Stomach (tissue), 9 donors: Measurements from ENCODE around the gene TARM1. TPM values are rescaled to one million over a fixed set of nuclear protein-coding genes. Genes with fewer than 3 reads are reported as not detected.

Source experiments
- DNase-seq, 2 donors: peaks; one replicate each; pipeline versions ENCODE4 v3.0.0 to v3.0.0-alpha.2; 2013 to 2019
- H3K27ac ChIP-seq, 5 donors: fragments of 200-600 bp in 4 of 5; sonication (generic) in 4 of 5; one replicate each; pipeline ENCODE4 v1.5.1; 2013 to 2019; ENCODE audit warnings: mild to moderate bottlenecking in 1 of 5, moderate library complexity in 1 of 5
- H3K27me3 ChIP-seq, 3 donors: fragments of 200-600 bp; sonication (generic); one replicate each; pipeline ENCODE4 v1.5.1; 2017 to 2019; ENCODE audit warnings: mixed run types in 1 of 3
- H3K36me3 ChIP-seq, 4 donors: fragments of 200-600 bp; sonication (generic); 1 replicate in 3 of 4; 2 replicates in 1 of 4; pipeline ENCODE4 v1.5.1; 2016 to 2019
- H3K4me1 ChIP-seq, 4 donors: fragments of 200-600 bp; sonication (generic); one replicate each; pipeline ENCODE4 v1.5.1; 2016 to 2019
- H3K4me3 ChIP-seq, 4 donors: fragments of 200-600 bp; sonication (generic) in 3 of 4; one replicate each; pipeline ENCODE4 v1.5.1; 2016 to 2019; ENCODE audit warnings: mild to moderate bottlenecking in 1 of 4
- H3K9me3 ChIP-seq, 4 donors: fragments of 200-600 bp; sonication (generic); one replicate each; pipeline ENCODE4 v1.5.1; 2016 to 2019
- EP300 ChIP-seq: sonication (generic); formaldehyde crosslinking; IDR thresholded peaks from one replicate; pipeline ENCODE4 v1.6.1; 2017; ENCODE audit warnings: antibody characterized with exemption
- POLR2A ChIP-seq, 4 donors: fragments of 450-650 bp; IDR thresholded peaks; one replicate each; pipeline ENCODE4 v1.6.1; 2016; ENCODE audit warnings: antibody characterized with exemption in 4 of 4, control low read depth in 2 of 4, mild to moderate bottlenecking in 1 of 4, moderate library complexity in 1 of 4
- POLR2AphosphoS5 ChIP-seq, 3 donors: sonication (generic); formaldehyde crosslinking; IDR thresholded peaks; one replicate each; pipeline ENCODE4 v1.6.1; 2016; ENCODE audit warnings: antibody characterized with exemption in 3 of 3
- WGBS, 5 donors: extraction: QIAGEN DNeasy Blood & Tissue Kit in 3 of 5; methylation state at CpG; one replicate each; pipeline versions ENCODE4 v1.1.5 to v1.1.7; 2013 to 2018; 5-methylcytosine and 5-hydroxymethylcytosine counted together
- intact Hi-C: fragments of 100-400 bp; cut with DNase I; formaldehyde crosslinking; loops from one replicate; pipeline ENCODE4 v1.15.1; 2023; ENCODE audit warnings: low total_unique reads
- polyA plus RNA-seq, 3 donors: library from polyadenylated mRNA; stranded (reverse); fragments of 200-250 nt; gene quantifications; one replicate each; pipeline ENCODE4 v1.2.3, GENCODE V29; 2013
- small RNA-seq, 4 donors: library from RNA; depleted of rRNA; stranded (forward); fragments of <200 nt; gene quantifications; one replicate each; pipeline ENCODE3, GENCODE V24; 2016
- total RNA-seq, 5 donors: library from RNA; depleted of rRNA; stranded (reverse); fragments of >200 nt; gene quantifications; one replicate each; pipeline versions ENCODE4 v1.1.0 to v1.2.3, GENCODE V29; 2014 to 2016
- TF ChIP-seq, protein P1 (sequence below), 7 experiments: fragments of 450-650 bp in 4 of 7; fragments of 200-600 bp in 3 of 7; sonication (generic) in 3 of 7; IDR thresholded peaks; one replicate each; pipeline ENCODE4 v1.5.1; 2016 to 2019; ENCODE audit warnings: antibody characterized with exemption in 7 of 7, control low read depth in 2 of 7, mild to moderate bottlenecking in 1 of 7
- donor health status: healthy with polysubstance abuse.
- donor health status: Bipolar disorder and iron deficiency.
- donor health status: healthy.

TARM1 gene
- total and polyA plus RNA-seq, 8 donors: not detected

DNA sequence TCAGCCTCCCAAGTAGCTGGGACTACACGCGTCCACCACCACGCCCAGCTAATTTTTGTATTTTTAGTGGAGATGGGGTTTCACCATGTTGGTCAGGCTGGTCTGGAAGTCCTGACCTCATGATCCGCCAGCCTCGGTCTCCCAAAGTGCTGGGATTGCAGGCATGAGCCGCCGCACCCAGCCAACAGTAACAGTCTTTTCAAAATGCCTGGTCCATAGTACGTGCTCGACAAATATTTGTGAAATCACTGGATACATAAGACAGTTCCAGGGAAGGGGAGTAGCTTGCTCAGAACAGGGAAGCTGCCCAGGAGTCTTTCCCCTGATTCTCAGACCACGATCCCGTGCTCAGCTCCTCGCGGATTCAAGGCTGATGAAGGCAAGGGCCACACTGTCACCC is 59.2 kb downstream of the TARM1 start:
- Histone ChIP-seq H3K27ac (no peak overlapping the region), H3K4me3 (no peak overlapping the region), H3K9me3 (peaks cover 0 to 6% (median 0%) of the 10 kb centered on the region in 4 donors), H3K27me3 (peaks cover 0 to 47% (median 8%) of the 10 kb centered on the region in 3 donors), H3K36me3 (no peaks in the 10 kb centered on the region), H3K4me1 (peaks cover 6 to 38% (median 13%) of the 10 kb centered on the region in 4 donors)
- WGBS, 5 donors: 79 to 87% (median 81%) methylated on average over 13 of the region's 13 CpGs
- no peak for TF ChIP-seq EP300
- TF ChIP-seq, protein P1, sequence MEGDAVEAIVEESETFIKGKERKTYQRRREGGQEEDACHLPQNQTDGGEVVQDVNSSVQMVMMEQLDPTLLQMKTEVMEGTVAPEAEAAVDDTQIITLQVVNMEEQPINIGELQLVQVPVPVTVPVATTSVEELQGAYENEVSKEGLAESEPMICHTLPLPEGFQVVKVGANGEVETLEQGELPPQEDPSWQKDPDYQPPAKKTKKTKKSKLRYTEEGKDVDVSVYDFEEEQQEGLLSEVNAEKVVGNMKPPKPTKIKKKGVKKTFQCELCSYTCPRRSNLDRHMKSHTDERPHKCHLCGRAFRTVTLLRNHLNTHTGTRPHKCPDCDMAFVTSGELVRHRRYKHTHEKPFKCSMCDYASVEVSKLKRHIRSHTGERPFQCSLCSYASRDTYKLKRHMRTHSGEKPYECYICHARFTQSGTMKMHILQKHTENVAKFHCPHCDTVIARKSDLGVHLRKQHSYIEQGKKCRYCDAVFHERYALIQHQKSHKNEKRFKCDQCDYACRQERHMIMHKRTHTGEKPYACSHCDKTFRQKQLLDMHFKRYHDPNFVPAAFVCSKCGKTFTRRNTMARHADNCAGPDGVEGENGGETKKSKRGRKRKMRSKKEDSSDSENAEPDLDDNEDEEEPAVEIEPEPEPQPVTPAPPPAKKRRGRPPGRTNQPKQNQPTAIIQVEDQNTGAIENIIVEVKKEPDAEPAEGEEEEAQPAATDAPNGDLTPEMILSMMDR (IDR thresholded peaks at IDR 0.05): no peak
- no peak for TF ChIP-seq POLR2AphosphoS5 (IDR thresholded peaks at IDR 0.05)
- TF ChIP-seq POLR2A (IDR thresholded peaks at IDR 0.05): no peak
- no peak for DNase-seq
- intact Hi-C loops: loop anchor here (10.0 kb wide), 2 partner anchors 117 to 177 kb away; partner anchors contain the start of gene CACNG7

DNA sequence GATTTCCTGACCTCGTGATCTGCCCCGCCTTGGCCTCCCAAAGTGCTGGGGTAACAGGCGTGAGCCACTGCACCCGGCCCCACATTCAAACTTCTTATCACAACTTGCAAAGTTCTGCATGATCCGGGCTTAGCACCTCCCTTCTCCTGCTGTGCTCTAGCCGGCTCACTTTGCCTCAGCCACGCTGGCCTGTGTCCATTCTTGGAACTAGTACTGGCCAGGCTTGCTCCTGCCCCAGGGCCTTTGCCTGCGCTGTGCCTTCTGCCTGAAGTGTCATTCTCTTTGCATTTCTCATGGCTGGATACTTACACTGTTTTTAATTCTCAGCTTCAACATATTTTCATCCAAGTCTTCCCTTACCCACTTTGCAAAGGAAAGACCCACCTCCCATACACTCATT is 59.8 kb downstream of the TARM1 start:
- Histone ChIP-seq H3K4me3 (no peak overlapping the region), H3K27ac (no peak overlapping the region), H3K4me1 (peaks cover 6 to 38% (median 13%) of the 10 kb centered on the region in 4 donors), H3K36me3 (no peaks in the 10 kb centered on the region), H3K27me3 (peaks cover 0 to 48% (median 8%) of the 10 kb centered on the region in 3 donors), H3K9me3 (peaks cover 0 to 6% (median 0%) of the 10 kb centered on the region in 4 donors)
- 73 to 86% (median 77%) methylated on average over 8 of the region's 8 CpGs for WGBS, 5 donors
- no peak for DNase-seq
- TF ChIP-seq POLR2A (IDR thresholded peaks at IDR 0.05) (no peak), EP300 (no peak), POLR2AphosphoS5 (IDR thresholded peaks at IDR 0.05) (no peak)
- TF ChIP-seq, protein P1 (IDR thresholded peaks at IDR 0.05): no peak
- intact Hi-C loops: loop anchor here (10.0 kb wide), 2 partner anchors 117 to 177 kb away; partner anchors contain the start of gene CACNG7

Small RNA genes within 50 kb of the gene (small RNA-seq; reads per million reads assigned to genes)
- gene AC012314.20: 0 reads per million in 4 donors

Other genes with a start within 250 kb of the TARM1 start
- 100 to 1,000 TPM in 2 of 5 donors, 10 to 100 TPM in 3; 20.7 to 195 (median 72.8) TPM for gene MYADM, start 213.5 kb downstream of the TARM1 start, total RNA-seq
- 10 to 100 TPM; 24.0 to 28.9 (median 24.5) TPM for gene MYADM, start 213.5 kb downstream of the TARM1 start, polyA plus RNA-seq
- not detected for gene PRKCG, start 199.2 kb downstream of the TARM1 start, total RNA-seq
- under 1 TPM in 2 of 3 donors, not detected in 1; 0.25 to 0.30 TPM for gene PRKCG, start 199.2 kb downstream of the TARM1 start, polyA plus RNA-seq
- not detected for gene CACNG7, start 172.1 kb downstream of the TARM1 start, total RNA-seq
- under 1 TPM in 1 of 3 donors, not detected in 2; 0.05 TPM for gene CACNG7, start 172.1 kb downstream of the TARM1 start, polyA plus RNA-seq
- gene CACNG8, start 118.4 kb downstream of the TARM1 start, total RNA-seq: under 1 TPM in 2 of 5 donors, not detected in 3; under 0.01 to 0.45 TPM
- under 1 TPM in 2 of 3 donors, not detected in 1; under 0.01 to 0.03 TPM for gene CACNG8, start 118.4 kb downstream of the TARM1 start, polyA plus RNA-seq
- under 1 TPM in 1 of 5 donors, not detected in 4; 0.58 TPM for gene CACNG6, start 89.7 kb downstream of the TARM1 start, total RNA-seq
- gene CACNG6, start 89.7 kb downstream of the TARM1 start, polyA plus RNA-seq: under 1 TPM in 2 of 3 donors, not detected in 1; 0.13 to 0.46 TPM
- not detected for gene VSTM1, start 17.5 kb downstream of the TARM1 start, total RNA-seq
- gene VSTM1, start 17.5 kb downstream of the TARM1 start, polyA plus RNA-seq: not detected
- 1 to 10 TPM in 1 of 5 donors, under 1 TPM in 1, not detected in 3; 0.45 to 2.6 TPM for gene OSCAR, start 19.4 kb upstream of the TARM1 start, total RNA-seq
- under 1 TPM in 2 of 3 donors, not detected in 1; 0.81 to 0.95 TPM for gene OSCAR, start 19.4 kb upstream of the TARM1 start, polyA plus RNA-seq
- gene NDUFA3, start 21.5 kb upstream of the TARM1 start, total RNA-seq: 100 to 1,000 TPM in 1 of 5 donors, 10 to 100 TPM in 1, 1 to 10 TPM in 2, not detected in 1; 7.0 to 401 (median 16.2) TPM
- 100 to 1,000 TPM; 253 to 356 (median 281) TPM for gene NDUFA3, start 21.5 kb upstream of the TARM1 start, polyA plus RNA-seq
- gene TFPT, start 34.3 kb upstream of the TARM1 start, total RNA-seq: 10 to 100 TPM in 1 of 5 donors, 1 to 10 TPM in 2, under 1 TPM in 1, not detected in 1; 0.45 to 10.9 (median 4.8) TPM
- gene TFPT, start 34.3 kb upstream of the TARM1 start, polyA plus RNA-seq: 10 to 100 TPM; 22.9 to 31.8 (median 23.1) TPM
- gene PRPF31, start 34.4 kb upstream of the TARM1 start, total RNA-seq: 10 to 100 TPM; 22.8 to 98.2 (median 27.8) TPM
- 10 to 100 TPM; 46.3 to 53.1 (median 46.3) TPM for gene PRPF31, start 34.4 kb upstream of the TARM1 start, polyA plus RNA-seq
- 100 to 1,000 TPM in 1 of 5 donors, 10 to 100 TPM in 4; 11.2 to 100 (median 36.2) TPM for gene CNOT3, start 56.4 kb upstream of the TARM1 start, total RNA-seq
- 10 to 100 TPM; 18.2 to 40.5 (median 22.3) TPM for gene CNOT3, start 56.4 kb upstream of the TARM1 start, polyA plus RNA-seq
- 10 to 100 TPM in 2 of 5 donors, 1 to 10 TPM in 1, not detected in 2; 4.2 to 35.6 (median 21.0) TPM for gene LENG1, start 78.4 kb upstream of the TARM1 start, total RNA-seq
- 10 to 100 TPM in 1 of 3 donors, 1 to 10 TPM in 2; 8.2 to 12.0 (median 8.6) TPM for gene LENG1, start 78.4 kb upstream of the TARM1 start, polyA plus RNA-seq
- 10 to 100 TPM; 28.0 to 99.5 (median 47.1) TPM for gene TMC4, start 91.8 kb upstream of the TARM1 start, total RNA-seq
- gene TMC4, start 91.8 kb upstream of the TARM1 start, polyA plus RNA-seq: 10 to 100 TPM; 33.4 to 49.8 (median 39.3) TPM
- 1,000 to 10,000 TPM in 1 of 5 donors, 100 to 1,000 TPM in 1, 10 to 100 TPM in 3; 22.0 to 1,215 (median 95.1) TPM for gene MBOAT7, start 108.2 kb upstream of the TARM1 start, total RNA-seq
- gene MBOAT7, start 108.2 kb upstream of the TARM1 start, polyA plus RNA-seq: 10 to 100 TPM; 14.1 to 20.6 (median 19.1) TPM
- gene TSEN34, start 109.9 kb upstream of the TARM1 start, total RNA-seq: 100 to 1,000 TPM in 1 of 5 donors, 10 to 100 TPM in 4; 25.5 to 147 (median 34.5) TPM
- 10 to 100 TPM; 35.3 to 54.1 (median 45.1) TPM for gene TSEN34, start 109.9 kb upstream of the TARM1 start, polyA plus RNA-seq
- gene RPS9, start 119.5 kb upstream of the TARM1 start, total RNA-seq: 1,000 to 10,000 TPM in 4 of 5 donors, 100 to 1,000 TPM in 1; 634 to 2,012 (median 1,471) TPM
- gene RPS9, start 119.5 kb upstream of the TARM1 start, polyA plus RNA-seq: 1,000 to 10,000 TPM; 4,159 to 5,346 (median 4,356) TPM
- 10 to 100 TPM in 1 of 5 donors, 1 to 10 TPM in 2, under 1 TPM in 1, not detected in 1; 0.89 to 74.7 (median 2.4) TPM for gene LILRB3, start 141.6 kb upstream of the TARM1 start, total RNA-seq
- gene LILRB3, start 141.6 kb upstream of the TARM1 start, polyA plus RNA-seq: 1 to 10 TPM; 1.7 to 3.0 (median 2.5) TPM
- 1 to 10 TPM in 2 of 5 donors, under 1 TPM in 2, not detected in 1; 0.37 to 3.8 (median 1.4) TPM for gene LILRA6, start 161.4 kb upstream of the TARM1 start, total RNA-seq
- gene LILRA6, start 161.4 kb upstream of the TARM1 start, polyA plus RNA-seq: 1 to 10 TPM in 1 of 3 donors, under 1 TPM in 2; 0.20 to 1.8 (median 0.81) TPM
- 10 to 100 TPM in 1 of 5 donors, 1 to 10 TPM in 3, not detected in 1; 2.8 to 40.8 (median 5.0) TPM for gene LILRB5, start 175.9 kb upstream of the TARM1 start, total RNA-seq
- 1 to 10 TPM in 2 of 3 donors, under 1 TPM in 1; 0.28 to 3.4 (median 3.0) TPM for gene LILRB5, start 175.9 kb upstream of the TARM1 start, polyA plus RNA-seq
- 1 to 10 TPM in 3 of 5 donors, under 1 TPM in 1, not detected in 1; 0.87 to 2.2 (median 1.2) TPM for gene LILRB2, start 199.7 kb upstream of the TARM1 start, total RNA-seq
- 1 to 10 TPM; 1.1 to 2.0 (median 1.2) TPM for gene LILRB2, start 199.7 kb upstream of the TARM1 start, polyA plus RNA-seq
- gene LILRA5, start 231.8 kb upstream of the TARM1 start, total RNA-seq: 1 to 10 TPM in 3 of 5 donors, not detected in 2; 2.6 to 8.5 (median 2.9) TPM
- 1 to 10 TPM; 1.1 to 2.9 (median 1.2) TPM for gene LILRA5, start 231.8 kb upstream of the TARM1 start, polyA plus RNA-seq